ENCODE data around the gene COG8.
A peak's percentile ranks its signal among the peaks of the same experiment; 100 is the strongest.

Gene COG8

GRCh38 chr16:69339289-69340094, at the start of gene COG8, which contains the start of gene NIP7:
COG8 (minus strand) TSS chr16:69339564; CDS start chr16:69339552, 12 bp downstream.
NIP7 (plus strand) TSS chr16:69339772; CDS start chr16:69339830, 58 bp downstream.
- Histone ChIP-seq H3K4me3 (ENCODE audit: low read length) (peak within 1 kb of the TSS; percentile 91), H3F3A (ENCODE audit: control insufficient read depth, insufficient read depth) (peaks cover 8% of the 10 kb centered on the region), H3K9me2 (replicated peaks; ENCODE audit: control insufficient read depth, low read length) (no peaks in the 10 kb centered on the region), H3K27ac (ENCODE audit: low read depth, low read length) (peak within 1 kb of the TSS; percentile 70), H3K9me3 (ENCODE audit: control insufficient read depth, insufficient read depth, low read length) (no peaks in the 10 kb centered on the region), H3K4me2 (ENCODE audit: low read length) (peak within 1 kb of the TSS; percentile 87), H3K36me3 (ENCODE audit: control insufficient read depth, low read length) (peaks cover 66% of the 10 kb centered on the region), H3K4me1 (ENCODE audit: control insufficient read depth, low read length) (peaks cover 28% of the 10 kb centered on the region), H3K79me2 (ENCODE audit: control insufficient read depth, low read length) (peaks cover 62% of the 10 kb centered on the region), H3K27me3 (ENCODE audit: control insufficient read depth, low read length) (no peaks in the 10 kb centered on the region), H4K20me1 (ENCODE audit: control insufficient read depth, insufficient read depth, low read depth, low read length) (no peaks in the 10 kb centered on the region)
- TF ChIP-seq CTCF (IDR thresholded peaks at IDR 0.05; ENCODE audit: low read depth, low read length, poor library complexity, severe bottlenecking) (peak; percentile 78), EZH2phosphoT487 (IDR thresholded peaks at IDR 0.05; ENCODE audit: borderline replicate concordance, low read length) (no peak)

GRCh38 chr16:69386596-69386995, 47.2 kb upstream of the COG8 start:
- H3K4me1 ChIP-seq (ENCODE audit: control insufficient read depth, low read length): peaks cover 35% of the 10 kb centered on the region
- no peaks in the 10 kb centered on the region for H3K27me3 ChIP-seq (ENCODE audit: control insufficient read depth, low read length)
- H3K79me2 ChIP-seq (ENCODE audit: control insufficient read depth, low read length): peaks cover 47% of the 10 kb centered on the region
- no peaks in the 10 kb centered on the region for H3K9me2 ChIP-seq (replicated peaks; ENCODE audit: control insufficient read depth, low read length)
- TF ChIP-seq EZH2phosphoT487 (IDR thresholded peaks at IDR 0.05; ENCODE audit: borderline replicate concordance, low read length): no peak
- TF ChIP-seq CTCF (IDR thresholded peaks at IDR 0.05; ENCODE audit: low read depth, low read length, poor library complexity, severe bottlenecking): no peak
- H3K4me2 ChIP-seq (ENCODE audit: low read length): peak overlapping the region; percentile 50
- H3K27ac ChIP-seq (ENCODE audit: low read depth, low read length): no peak overlapping the region
- peaks cover 38% of the 10 kb centered on the region for H3K36me3 ChIP-seq (ENCODE audit: control insufficient read depth, low read length)
- H3K4me3 ChIP-seq (ENCODE audit: low read length): peak overlapping the region; percentile 99
- H4K20me1 ChIP-seq (ENCODE audit: control insufficient read depth, insufficient read depth, low read depth, low read length): peaks cover 4% of the 10 kb centered on the region; the same call in 1 of the 2 replicates
- H3F3A ChIP-seq (ENCODE audit: control insufficient read depth, insufficient read depth): peaks cover 12% of the 10 kb centered on the region
- H3K9me3 ChIP-seq (ENCODE audit: control insufficient read depth, insufficient read depth, low read length): no peaks in the 10 kb centered on the region

GRCh38 chr16:69384974-69385373, 45.6 kb upstream of the COG8 start:
- Histone ChIP-seq H3K4me2 (ENCODE audit: low read length) (peak overlapping the region; percentile 96), H3K4me1 (ENCODE audit: control insufficient read depth, low read length) (peaks cover 46% of the 10 kb centered on the region), H3K79me2 (ENCODE audit: control insufficient read depth, low read length) (peaks cover 64% of the 10 kb centered on the region), H3K9me2 (replicated peaks; ENCODE audit: control insufficient read depth, low read length) (no peaks in the 10 kb centered on the region), H3F3A (ENCODE audit: control insufficient read depth, insufficient read depth) (peaks cover 12% of the 10 kb centered on the region), H3K36me3 (ENCODE audit: control insufficient read depth, low read length) (peaks cover 53% of the 10 kb centered on the region), H3K27ac (ENCODE audit: low read depth, low read length) (peak overlapping the region; percentile 93), H3K27me3 (ENCODE audit: control insufficient read depth, low read length) (no peaks in the 10 kb centered on the region), H3K4me3 (ENCODE audit: low read length) (peak overlapping the region; percentile 99), H4K20me1 (ENCODE audit: control insufficient read depth, insufficient read depth, low read depth, low read length) (peaks cover 4% of the 10 kb centered on the region; the same call in 1 of the 2 replicates), H3K9me3 (ENCODE audit: control insufficient read depth, insufficient read depth, low read length) (no peaks in the 10 kb centered on the region)
- no peak for TF ChIP-seq CTCF (IDR thresholded peaks at IDR 0.05; ENCODE audit: low read depth, low read length, poor library complexity, severe bottlenecking)
- no peak for TF ChIP-seq EZH2phosphoT487 (IDR thresholded peaks at IDR 0.05; ENCODE audit: borderline replicate concordance, low read length)

Measured in DOHH2 (cell line).